Activated naive CD4-positive, alpha-beta T cell treated with Interleukin-2 at 50 U/mL for 16 hours (primary cell): Measurements from ENCODE around the gene CADM1.

Source experiments
- DNase-seq: peaks from one replicate; pipeline ENCODE4 v3.0.0-alpha.2; 2020

Gene CADM1

DNA sequence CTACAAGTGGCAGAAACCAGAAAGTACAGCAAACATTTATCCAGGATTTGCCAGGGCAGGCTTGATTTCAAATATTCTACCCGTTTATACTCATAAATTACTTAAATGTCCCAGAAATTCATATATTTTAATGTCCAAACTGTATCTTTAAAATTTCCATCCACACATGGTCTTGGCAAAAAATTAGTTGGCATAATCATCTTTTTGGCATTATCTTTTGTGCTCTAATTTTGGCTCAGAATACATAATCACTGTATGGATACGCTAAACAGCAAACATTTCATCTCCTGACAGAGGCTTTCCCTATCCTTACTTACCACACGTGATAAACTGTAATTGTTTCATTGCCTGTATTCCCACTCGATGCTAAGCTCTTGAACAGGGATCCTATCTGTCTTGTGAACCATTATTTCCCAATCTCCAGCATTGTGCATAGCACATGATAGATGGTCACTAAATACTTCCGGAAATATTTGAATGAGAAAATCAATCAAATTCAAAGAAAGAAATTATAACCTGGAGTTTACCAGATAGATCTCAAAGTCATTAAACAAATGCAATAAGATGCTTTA lies 64.2 kb downstream of the CADM1 start:
- DNase-seq: no peak

DNA sequence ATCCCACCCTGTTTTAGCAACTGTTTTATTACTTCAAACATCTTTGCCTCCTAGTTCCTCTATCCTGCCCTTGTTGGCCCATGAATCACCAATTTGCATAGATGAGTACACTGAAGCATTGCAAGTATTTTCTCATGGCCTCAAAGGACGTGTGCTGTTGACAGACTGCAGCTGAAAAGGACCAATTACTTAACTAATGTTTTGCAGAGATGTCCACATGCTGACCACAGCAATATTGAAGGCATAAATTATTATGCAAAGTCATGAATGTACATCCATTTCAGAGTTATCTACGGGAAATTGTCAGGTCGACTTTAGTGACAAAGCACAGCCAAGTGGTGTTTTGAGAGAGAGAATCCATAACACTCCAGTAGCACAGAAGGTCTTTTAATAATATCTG lies 64.8 kb downstream of the CADM1 start:
- DNase-seq: no peak

DNA sequence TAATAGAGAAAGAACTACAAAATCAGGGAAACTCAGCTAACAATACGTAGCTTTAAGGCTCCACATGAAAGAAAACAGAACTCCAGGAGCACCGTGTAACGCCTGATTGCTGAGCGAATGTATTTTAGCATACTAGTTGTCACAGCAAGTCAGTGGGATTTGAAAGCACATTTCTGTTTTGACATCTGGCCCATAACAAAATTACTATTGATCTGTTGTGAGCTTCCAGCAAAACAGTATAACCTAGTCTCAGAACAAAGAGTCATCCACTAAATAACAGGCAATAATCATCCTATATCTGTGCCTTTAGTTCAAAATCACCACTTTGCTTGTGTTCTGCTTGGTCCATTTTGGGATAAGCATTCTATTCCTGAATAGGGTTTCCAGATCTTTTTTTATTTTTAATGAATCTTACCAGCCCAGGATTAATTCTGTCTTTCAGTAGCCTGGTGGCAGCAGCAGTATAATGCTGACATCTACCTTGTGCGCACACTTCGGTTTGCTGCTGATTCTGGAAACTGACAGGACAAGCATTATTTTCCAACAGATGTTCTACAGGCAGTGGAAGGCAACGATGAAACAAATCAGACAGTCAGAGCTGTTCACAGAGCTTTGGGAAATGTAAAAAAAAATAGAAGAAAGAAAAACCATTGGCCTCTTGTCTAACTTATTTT lies 66.2 kb downstream of the CADM1 start:
- no peak for DNase-seq

DNA sequence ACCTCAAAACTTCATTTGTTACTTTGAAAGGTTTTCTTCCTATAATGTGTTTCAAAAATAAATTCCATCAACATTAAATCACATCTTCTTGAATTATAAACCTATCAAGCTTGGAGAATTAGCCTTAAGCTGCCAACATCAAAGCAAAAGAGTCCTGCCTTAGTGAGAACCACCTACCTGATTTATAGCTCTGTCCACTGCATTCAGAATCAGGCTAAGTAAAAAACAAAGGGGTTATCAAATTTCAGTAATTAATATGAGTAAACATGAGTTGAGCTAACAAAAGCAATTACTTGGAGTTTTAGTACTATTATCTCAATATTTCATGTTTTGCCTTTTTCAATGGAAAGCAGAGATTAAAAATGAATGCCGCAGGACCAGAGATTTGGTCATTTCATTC lies 73.9 kb downstream of the CADM1 start:
- DNase-seq: no peak

DNA sequence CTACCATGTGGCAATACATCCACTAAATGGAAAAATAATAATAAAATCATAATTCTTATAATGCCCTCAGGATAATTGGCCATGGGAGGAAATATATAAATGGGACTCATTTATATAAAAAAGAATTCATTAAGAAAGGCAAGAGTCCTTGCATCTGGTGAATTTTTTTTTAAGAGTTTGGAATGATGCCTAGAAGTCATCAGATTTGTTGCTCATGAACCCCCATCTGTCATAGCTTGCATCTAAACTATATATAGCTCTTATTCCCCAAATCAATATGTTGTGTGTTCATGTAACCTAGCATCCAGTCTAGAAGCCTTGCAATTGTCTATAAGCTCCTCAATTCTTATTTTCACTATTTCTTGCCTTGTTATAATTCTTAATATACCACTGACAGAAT lies 75.9 kb downstream of the CADM1 start:
- DNase-seq: no peak

DNA sequence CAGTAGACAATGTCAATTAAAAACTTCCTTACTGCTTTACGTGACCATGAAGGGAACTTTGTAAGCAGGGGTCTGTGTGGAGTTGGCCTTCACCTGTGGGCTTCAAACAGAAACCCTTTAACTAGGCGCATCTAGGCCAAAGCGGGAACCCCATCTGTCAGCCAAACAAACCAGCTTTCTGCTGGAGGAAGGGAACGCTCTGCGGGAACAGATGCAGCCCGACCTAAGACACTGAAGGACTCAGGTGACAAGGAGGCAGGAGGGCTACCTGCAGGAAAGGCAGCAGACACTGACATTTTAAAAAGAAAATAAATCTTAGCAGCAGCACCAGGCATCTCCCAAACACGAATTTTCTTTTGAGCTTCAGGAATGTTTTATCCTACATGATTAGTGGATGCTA lies 78.4 kb downstream of the CADM1 start:
- no peak for DNase-seq

DNA sequence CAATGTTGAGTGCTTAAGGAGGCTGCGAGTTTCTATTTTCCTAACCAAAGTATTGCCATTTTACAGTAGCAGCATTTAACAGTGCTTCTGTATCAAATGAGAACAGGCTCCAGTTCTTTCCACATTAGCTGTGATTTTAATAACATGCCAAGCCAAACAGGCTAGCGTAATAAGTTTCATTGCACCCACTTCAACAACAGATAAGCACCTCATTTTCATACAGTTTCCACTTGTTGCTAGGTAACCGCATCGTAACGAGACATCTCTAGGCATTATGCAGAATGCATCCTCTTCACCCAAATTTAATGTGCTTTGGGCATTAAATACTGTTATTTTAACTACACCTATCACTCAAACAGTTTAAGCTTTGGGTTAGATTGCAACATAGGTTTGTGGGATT lies 79.0 kb downstream of the CADM1 start:
- DNase-seq: no peak

DNA sequence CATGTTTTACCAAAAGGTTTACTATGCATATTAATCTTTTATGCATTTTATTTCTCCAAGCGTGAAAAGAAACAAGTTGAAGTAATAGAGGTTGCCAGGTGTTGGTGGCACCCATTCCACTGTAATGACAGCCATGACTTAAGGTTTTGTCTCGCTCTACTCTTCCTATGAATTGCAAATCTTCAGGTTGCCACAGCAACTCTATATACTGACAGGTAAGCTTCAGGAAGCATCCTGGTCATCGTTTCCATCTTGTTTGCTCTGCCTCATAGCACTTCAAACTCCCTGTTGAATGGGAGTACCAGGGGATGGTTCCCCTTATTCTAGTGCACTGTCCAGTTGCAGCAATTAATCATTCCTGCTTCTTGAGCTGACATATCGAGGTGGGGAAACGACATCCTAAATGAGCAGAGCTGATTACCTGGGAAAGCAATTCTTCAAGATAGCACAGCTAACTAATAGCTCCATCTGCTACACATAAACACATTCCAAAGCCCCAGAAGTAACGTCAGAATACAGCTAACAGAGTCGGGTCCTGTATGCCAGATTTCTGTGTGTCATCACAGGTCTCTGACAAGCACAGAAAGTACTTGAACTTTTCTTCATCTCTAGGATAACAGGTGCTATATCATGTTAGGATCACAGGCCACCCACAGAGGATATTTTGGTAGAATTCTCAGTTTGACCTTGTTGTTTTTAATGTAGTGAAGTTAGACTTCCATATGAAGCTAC lies 80.3 kb downstream of the CADM1 start:
- no peak for DNase-seq

DNA sequence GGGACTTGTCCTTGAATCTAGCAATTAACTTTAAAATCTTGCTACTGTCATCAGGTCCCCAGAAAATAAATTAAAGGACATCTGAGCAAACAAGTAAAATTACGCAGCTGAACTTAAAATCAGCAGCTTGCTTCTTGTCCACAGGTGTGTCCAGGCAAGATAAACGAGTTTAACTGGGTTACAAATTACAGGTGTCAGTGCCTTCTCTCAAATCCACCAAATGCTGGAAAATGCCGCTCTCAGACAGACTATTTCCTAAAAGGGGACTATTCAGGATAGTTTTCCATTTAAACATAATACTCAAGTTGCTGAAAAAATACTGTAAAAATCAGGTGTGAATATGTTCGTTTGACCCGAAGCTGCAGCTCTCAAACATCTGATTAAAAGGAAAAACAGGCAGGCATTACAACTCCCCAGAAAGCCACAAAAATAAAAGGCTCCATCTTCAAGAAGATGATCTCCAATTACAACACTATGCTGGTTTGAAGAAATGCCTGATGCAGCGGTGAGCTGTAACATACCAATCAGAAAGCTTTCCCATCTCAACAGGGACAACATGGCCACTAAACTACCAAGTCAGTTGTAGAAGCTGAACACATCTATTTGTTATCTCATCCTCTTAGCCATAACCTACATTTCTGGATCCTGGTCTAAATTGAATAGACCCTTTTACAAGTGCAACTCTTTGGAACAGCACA lies 82.1 kb downstream of the CADM1 start:
- no peak for DNase-seq

DNA sequence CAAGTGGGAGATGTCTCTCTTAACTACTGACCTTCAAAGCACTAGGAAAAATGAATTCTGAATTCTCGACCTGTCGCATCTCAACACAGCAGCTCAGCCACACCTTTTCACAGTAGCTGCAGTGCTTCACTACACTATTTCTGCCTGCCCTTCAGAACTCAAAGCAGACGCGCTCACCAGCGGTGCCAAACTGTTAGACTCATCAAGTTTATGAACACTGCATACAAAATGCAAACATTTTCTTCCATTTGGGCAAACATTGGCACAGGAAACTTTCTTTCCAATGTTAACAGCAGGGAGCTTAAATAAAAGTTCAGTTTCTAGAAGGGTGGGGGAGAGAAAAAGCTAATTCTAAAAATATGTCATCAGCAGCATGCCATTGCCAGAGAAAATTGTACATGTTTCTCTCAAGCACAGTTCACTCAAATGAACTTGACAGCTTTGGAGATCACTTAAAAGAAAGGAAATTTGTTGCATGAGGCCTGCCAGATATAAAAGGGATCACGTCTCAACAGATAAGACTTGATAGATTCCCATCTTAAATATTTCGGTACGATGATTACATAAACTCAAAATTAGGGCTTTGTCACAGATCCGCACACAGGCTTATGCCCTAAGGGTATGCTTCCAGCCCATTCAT lies 82.7 kb downstream of the CADM1 start:
- no peak for DNase-seq

DNA sequence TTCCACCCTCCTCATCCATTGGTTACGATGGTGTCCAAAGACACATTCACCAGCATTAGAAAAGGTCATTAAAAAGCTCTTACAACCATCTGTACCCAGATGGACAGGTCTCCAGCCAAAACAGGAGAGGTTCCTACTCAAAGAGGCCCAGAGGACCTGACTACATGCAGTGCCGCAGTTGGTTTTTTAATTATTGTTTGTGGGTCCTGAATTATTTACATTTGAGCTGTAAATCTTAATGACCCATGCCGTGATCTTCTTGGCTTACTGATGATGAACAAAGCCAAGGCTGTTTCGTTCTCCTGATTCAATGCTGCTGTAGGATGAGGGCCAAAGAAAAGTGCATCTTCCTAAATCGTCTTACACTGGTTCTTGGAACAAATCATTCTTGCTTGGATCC lies 83.7 kb downstream of the CADM1 start:
- no peak for DNase-seq

DNA sequence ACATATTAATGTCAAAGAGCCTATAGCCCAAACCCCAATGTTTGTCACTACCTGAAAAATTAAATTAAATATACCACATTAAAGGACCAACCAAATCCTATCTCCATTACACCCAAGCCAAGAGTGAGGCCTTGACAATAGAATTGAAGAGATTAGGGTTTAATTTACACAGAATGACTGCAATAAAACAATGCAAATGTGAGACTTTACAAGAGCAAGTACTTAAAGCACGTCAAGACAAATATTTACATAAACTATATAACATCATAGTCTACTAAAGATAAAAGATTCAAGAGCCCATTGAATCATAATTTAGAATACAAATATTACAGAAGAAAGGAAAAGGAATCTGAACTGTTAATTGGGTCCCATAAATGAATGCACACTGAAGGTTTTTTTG lies 85.6 kb downstream of the CADM1 start:
- no peak for DNase-seq

DNA sequence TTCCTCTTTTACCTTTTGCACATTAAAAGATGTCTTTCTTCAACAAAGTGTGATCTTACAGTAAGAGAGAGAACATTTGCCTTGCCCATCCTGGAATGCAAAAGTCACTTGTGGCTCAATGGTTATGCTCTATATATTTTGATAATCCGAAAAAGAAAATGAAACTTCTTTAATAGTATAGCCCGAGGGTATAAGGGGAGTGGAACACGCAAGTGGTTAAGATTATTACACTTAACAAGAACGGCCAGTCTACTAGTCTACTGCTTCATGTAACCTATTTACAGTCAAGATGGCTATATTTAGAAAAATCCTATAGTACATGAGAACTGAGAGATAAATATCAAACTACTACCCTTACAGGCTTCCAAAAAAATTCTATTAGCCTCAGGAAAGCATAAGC lies 86.1 kb downstream of the CADM1 start:
- no peak for DNase-seq

DNA sequence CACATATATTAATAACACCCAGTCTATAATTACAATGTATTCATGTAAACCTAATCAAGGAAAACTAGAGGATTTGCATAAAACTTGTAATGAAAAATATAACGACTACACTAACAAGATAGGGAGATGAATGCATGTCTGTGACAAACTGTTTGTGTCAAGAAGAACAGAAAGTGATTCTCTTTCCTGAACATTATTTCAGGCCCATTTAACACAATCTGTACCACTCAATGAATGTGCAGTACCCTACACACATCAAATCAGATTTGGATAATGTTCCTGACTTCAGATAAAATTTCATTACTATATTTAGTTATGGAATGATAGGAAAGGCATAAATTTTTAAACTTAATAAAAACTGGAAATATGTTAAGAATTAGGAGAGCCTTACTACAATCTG lies 93.1 kb downstream of the CADM1 start:
- DNase-seq: no peak

DNA sequence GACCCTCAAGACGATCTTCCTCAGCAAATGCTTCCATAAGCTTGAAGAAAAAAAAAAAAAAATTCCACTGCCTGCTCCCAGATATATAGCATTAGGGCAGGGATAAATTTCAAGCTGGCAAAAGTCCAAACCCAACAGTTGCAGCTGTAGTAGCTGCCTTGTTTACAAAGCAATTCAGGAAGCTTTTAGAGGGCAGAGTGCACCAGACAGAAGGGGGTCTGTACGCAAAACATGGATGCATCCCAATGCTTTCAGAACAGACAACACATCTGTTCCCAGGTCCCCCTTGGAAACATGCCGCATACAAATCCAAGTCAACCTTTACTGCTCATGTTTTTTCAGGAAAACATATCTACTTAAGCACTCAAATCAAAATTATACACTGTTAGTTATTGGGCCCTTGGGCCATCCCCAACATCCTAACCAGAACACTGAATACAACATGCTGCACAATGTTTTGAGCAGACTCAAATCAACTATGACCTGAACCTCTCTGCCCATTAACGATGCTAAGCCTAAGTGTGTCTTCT lies 94.5 kb downstream of the CADM1 start:
- no peak for DNase-seq

DNA sequence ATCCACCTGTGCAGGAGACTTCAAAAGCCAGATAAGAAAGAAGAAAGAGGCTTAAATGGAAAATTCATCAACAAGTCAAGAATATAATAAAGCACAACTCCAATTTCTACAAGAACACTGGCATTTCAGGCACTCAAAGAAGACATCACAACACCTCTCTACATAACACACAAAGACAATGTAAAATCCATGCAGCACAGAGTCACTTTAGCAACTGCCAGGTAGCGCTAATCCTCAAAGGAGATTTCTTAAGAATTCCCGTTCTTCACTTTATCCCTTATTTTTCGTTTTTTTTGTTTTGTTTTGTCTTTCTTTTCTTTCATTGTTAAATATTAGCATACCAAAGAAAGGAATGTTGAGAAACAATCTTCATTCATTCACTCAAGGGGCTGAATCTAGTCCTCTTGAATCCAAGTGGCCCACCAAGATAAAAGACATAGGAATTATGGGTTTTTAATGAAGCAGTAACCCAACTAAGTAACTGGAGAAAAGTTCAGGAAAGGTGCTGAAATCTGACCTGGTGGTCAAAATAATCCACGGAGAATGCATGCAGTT lies 95.0 kb downstream of the CADM1 start:
- DNase-seq: no peak

DNA sequence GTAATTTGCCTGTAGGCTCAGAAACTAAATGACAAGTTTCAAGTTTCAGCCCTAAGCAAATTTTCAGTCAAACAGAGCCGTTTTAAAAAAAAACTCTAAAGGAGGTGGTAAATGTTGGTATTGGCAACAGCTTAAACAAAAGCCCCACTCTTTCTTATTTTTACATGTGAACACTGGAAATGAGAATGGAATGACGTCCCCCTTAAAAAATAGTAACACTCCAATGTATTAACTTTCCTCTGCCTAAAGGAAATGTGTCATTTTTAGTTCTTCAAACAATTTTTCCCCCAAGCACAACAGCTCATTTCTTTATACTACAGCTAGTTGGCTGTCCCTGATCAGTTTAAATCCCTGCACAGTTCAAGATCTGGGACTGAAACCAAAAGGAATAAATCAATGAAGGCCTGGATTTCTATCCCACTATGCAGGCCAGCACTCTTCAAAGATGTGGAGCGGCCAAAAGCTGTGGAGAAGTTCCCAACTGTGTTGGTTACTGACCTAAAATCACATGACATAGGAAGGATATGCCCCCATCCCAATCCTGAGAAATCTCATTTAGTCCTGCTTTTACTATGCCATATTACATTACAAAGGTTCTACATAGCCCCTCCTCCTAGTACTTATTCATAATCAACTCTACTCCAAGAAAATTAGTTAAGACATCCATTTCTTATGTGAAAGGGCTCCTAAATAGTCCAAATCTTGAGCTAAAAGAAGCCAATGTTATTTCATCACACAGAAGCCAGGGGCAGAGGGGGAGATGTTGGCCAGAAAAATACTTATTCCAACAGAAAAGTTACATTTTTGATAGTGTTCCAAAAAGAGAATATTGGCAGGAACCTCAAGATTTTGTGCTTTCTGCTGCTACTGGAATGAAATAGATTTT lies 95.9 kb downstream of the CADM1 start:
- DNase-seq: no peak

DNA sequence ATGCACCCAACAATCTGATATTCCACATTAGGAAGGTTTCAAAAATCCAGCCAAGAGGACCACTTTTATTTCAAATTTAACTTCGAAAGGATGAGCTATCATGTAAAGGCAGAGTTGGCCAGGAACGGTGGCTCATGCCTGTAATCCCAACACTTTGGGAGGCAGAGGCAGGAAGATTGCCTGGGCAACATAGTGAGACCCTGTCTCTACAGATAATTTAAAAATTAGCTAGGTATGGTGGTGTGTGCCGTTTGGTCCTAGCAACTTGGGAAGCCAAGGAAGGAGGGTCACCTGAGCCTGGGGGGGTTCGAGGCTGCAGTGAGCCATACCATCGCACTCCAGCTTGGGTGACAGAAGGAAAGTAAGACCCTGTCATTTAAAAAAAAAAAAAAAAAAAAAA lies 96.7 kb downstream of the CADM1 start:
- DNase-seq: no peak

DNA sequence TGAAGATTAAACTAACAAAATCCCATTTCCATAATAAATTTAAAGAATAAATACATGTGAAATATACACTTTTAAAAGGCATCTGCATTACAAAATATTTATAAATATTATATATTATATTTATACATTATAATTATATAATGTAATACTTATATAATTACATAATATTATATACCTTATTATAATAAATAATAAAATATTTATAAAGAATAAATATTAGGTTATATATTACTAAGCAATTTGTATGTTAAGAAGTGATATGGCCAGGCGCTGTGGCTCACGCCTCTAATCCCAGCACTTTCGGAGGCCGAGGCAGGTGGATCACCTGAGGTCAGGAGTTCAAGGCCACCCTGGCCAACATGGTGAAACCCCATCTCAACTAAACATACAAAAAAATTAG lies 97.8 kb downstream of the CADM1 start:
- no peak for DNase-seq

DNA sequence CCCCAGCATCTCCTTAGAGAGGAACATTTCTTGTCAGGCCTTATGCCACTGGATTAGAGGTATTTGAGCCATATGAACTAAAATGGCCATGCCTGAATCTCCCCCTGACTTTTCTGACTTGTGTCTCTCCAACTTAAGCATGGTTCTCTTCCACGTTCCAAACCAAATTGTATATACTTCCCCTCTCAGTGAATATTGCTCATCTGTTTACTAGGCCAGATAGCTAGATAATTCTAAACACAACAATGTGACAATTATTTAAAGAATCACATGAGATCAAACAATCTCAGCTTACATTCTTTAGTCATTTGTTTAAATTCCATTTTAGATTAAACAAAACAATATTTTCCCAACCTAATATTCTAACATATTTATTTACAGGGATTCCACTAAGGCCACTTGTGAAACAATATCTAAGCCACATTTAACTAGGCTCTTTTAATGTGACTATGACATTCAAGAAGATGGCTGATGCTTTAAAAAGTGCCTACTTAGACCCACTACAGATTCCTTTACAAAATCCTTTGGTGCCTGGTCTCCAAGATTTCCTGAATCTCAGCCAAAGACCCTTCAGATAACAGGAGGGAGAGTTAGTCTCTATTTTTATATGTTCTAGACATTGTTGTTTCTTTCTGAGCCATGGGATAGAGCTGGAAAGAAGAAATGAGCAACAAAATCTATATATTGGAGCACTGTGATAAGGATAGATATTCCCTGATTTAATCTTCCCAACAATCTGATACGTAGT lies 105.7 kb downstream of the CADM1 start:
- DNase-seq: no peak

DNA sequence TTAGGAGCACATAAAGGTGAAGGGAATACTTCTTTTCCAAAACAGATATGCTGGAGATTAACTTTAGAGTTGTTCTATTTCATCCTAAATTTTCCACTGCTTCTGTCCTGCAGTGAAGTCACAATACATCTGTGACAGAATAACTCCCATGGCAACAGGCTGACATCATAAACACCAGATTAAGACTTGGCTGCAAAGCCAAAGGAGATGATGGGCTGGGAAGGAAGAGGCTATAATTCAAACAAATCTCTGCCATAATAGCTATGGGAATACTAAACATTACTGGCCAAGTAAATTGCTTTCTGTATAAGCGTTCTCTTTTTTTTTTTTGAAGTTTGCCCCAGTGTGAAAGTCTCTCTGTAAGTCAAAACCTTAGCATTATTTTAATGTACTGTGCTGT lies 107.7 kb downstream of the CADM1 start:
- no peak for DNase-seq
